Measurements from ENCODE around the gene CADM3. TPM values are rescaled to one million over a fixed set of nuclear protein-coding genes. Genes with fewer than 3 reads are reported as not detected.

CADM3 gene
- total and polyA plus RNA-seq, 3 donors from 2014 or later, result 5.7 to 13.4 (median 6.4) TPM

Small RNAs within 50 kb of the gene (small RNA-seq; reads per million reads assigned to genes)
- gene RNA5SP60, result 0 reads per million in 2 donors

Other genes with a start within 250 kb of the CADM3 start
- gene PYHIN1, start 240.1 kb upstream of the CADM3 start, total RNA-seq, result 1 to 10 TPM in 1 of 2 donors, under 1 TPM in 1; 0.56 to 1.2 TPM
- gene PYHIN1, start 240.1 kb upstream of the CADM3 start, polyA plus RNA-seq (ENCODE audit: insufficient read depth, low read depth, low replicate concordance), result 0.58 TPM
- 10 to 100 TPM; 34.3 to 39.8 TPM for gene IFI16, start 161.7 kb upstream of the CADM3 start, total RNA-seq
- gene IFI16, start 161.7 kb upstream of the CADM3 start, polyA plus RNA-seq (ENCODE audit: insufficient read depth, low read depth, low replicate concordance), result 35.7 TPM
- 1 to 10 TPM; 1.3 to 1.9 TPM for gene AIM2, start 94.8 kb upstream of the CADM3 start, total RNA-seq
- gene AIM2, start 94.8 kb upstream of the CADM3 start, polyA plus RNA-seq (ENCODE audit: insufficient read depth, low read depth, low replicate concordance), result 3.2 TPM
- gene ACKR1, start 33.3 kb downstream of the CADM3 start, total RNA-seq, result 10 to 100 TPM; 14.9 to 16.6 TPM
- 26.9 TPM for gene ACKR1, start 33.3 kb downstream of the CADM3 start, polyA plus RNA-seq (ENCODE audit: insufficient read depth, low read depth, low replicate concordance)
- 1 to 10 TPM in 1 of 2 donors, not detected in 1; 4.3 TPM for gene FCER1A, start 130.7 kb downstream of the CADM3 start, total RNA-seq
- 3.2 TPM for gene FCER1A, start 130.7 kb downstream of the CADM3 start, polyA plus RNA-seq (ENCODE audit: insufficient read depth, low read depth, low replicate concordance)